Mammary epithelial cell (primary cell): ENCODE measurements around the gene UBE2G1.

ENCODE experiments used
- CTCF ChIP-seq, 2 donors: IDR thresholded peaks in 1 of 2; conservative IDR thresholded peaks in 1 of 2; 2 replicates each; pipeline ENCODE4 v1.5.1; 2011 to 2012; ENCODE audit warnings: inconsistent platforms in 2 of 2, low read length in 2 of 2, mild to moderate bottlenecking in 2 of 2, control low read depth in 1 of 2, low read depth in 1 of 2; ENCODE audit not compliant: insufficient read depth in 1 of 2; ENCODE audit errors: extremely low read depth in 1 of 2
- EZH2 ChIP-seq: IDR thresholded peaks from 2 replicates; pipeline ENCODE4 v1.6.1; 2012; ENCODE audit warnings: low read length, inconsistent platforms, borderline replicate concordance

- no peak for TF ChIP-seq CTCF (conservative IDR thresholded peaks at IDR 0.05 in 1 of 2, IDR thresholded peaks at IDR 0.05 in 1 of 2; ENCODE audit: extremely low read depth in 1 of 2, insufficient read depth in 1 of 2, low read depth in 1 of 2, low read length in 2 of 2)
- TF ChIP-seq EZH2 = no peak
These were observed 136.6 kb downstream of the UBE2G1 start for GRCh38 chr17:4229627-4230541.
